H1 (cell line): ENCODE measurements around the gene RALGAPA1.
"Not testable (repeated sequence)": the region's sequence is repeated elsewhere in the genome, so short reads cannot be mapped to it uniquely, and the experiment has no call there.

Source experiments
- BRCA1 ChIP-seq: IDR thresholded peaks from 2 replicates; pipeline ENCODE4 v1.6.1; 2012; ENCODE audit warnings: low read depth, low read length, improper control_type of control experiment
- CBX5 ChIP-seq: fragments of 300-800, 300-1000 bp; sonication (generic); IDR thresholded peaks from 2 replicates; pipeline ENCODE4 v1.7.1; 2016; ENCODE audit warnings: antibody characterized with exemption, low read length, low read depth
- CTBP2 ChIP-seq: IDR thresholded peaks from 2 replicates; pipeline ENCODE4 v1.7.0; 2011; ENCODE audit warnings: borderline replicate concordance, mild to moderate bottlenecking, moderate library complexity, mixed read lengths, low read length; ENCODE audit not compliant: insufficient read depth, insufficient read length
- EP300 ChIP-seq, 2 experiments: IDR thresholded peaks; 1 replicate in 1 of 2; 2 replicates in 1 of 2; pipeline ENCODE4 v1.6.1; 2011 to 2012; ENCODE audit warnings: low read depth in 2 of 2, low read length in 2 of 2, mild to moderate bottlenecking in 2 of 2, borderline replicate concordance in 1 of 2, inconsistent platforms in 1 of 2, moderate library complexity in 1 of 2
- EZH2 ChIP-seq: fragments of 200-600 bp; sonication (generic); IDR thresholded peaks from 2 replicates; pipeline ENCODE4 v1.7.1; 2012; ENCODE audit warnings: low read depth, mild to moderate bottlenecking, moderate library complexity, low read length, inconsistent platforms; ENCODE audit not compliant: severe bottlenecking
- HDAC6 ChIP-seq: IDR thresholded peaks from one replicate; pipeline ENCODE4 v1.7.1; 2012; ENCODE audit warnings: low read depth, mild to moderate bottlenecking, inconsistent platforms, low read length, moderate library complexity
- KDM1A ChIP-seq: fragments of 200-600, 300-600 bp; sonication (generic); IDR thresholded peaks from 2 replicates; pipeline ENCODE4 v1.7.1; 2016; ENCODE audit warnings: mild to moderate bottlenecking, low read length, borderline replicate concordance
- POLR2A ChIP-seq, 2 experiments: IDR thresholded peaks; 1 replicate in 1 of 2; 2 replicates in 1 of 2; pipeline ENCODE4 v1.6.1; 2011; ENCODE audit warnings: low read depth in 2 of 2, low read length in 2 of 2, mild to moderate bottlenecking in 2 of 2; ENCODE audit errors: control extremely low read depth in 1 of 2
- POLR2AphosphoS5 ChIP-seq: IDR thresholded peaks from 2 replicates; pipeline ENCODE4 v1.6.1; 2011; ENCODE audit warnings: low read depth, low read length
- RFX5 ChIP-seq: IDR thresholded peaks from 2 replicates; pipeline ENCODE4 v1.6.1; 2011; ENCODE audit warnings: low read depth, low read length, improper control_type of control experiment, borderline replicate concordance
- TAF1 ChIP-seq: IDR thresholded peaks from 2 replicates; pipeline ENCODE4 v1.6.1; 2011; ENCODE audit warnings: mild to moderate bottlenecking, low read depth, low read length
- TF ChIP-seq, protein P1 (sequence below), 3 experiments: IDR thresholded peaks; 1 replicate in 2 of 3; 2 replicates in 1 of 3; pipeline versions ENCODE4 v1.5.1 to v1.6.1; 2011; ENCODE audit warnings: low read length in 3 of 3, mild to moderate bottlenecking in 3 of 3, inconsistent platforms in 2 of 3, low read depth in 1 of 3, moderate library complexity in 1 of 3; ENCODE audit not compliant: insufficient read depth in 1 of 3; ENCODE audit errors: control extremely low read depth in 1 of 3

DNA sequence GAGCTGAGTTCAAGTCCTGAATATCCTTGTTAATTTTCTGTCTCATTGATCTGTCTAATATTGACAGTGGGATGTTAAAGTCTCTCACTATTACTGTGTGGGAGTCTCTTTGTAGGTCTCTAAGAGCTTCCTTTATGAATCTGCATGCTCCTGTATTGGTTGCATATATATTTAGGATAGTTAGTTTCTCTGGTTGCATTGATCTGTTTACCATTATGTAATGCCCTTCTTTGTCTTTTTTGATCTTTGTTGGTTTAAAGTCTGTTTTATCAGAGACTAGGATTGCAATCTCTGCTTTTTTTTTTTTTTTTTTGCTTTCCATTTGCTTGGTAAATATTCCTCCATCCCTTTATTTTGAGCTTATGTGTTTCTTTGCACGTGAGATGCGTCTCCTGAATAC is 32.6 kb upstream of the RALGAPA1 start:
- TF ChIP-seq, protein P1, sequence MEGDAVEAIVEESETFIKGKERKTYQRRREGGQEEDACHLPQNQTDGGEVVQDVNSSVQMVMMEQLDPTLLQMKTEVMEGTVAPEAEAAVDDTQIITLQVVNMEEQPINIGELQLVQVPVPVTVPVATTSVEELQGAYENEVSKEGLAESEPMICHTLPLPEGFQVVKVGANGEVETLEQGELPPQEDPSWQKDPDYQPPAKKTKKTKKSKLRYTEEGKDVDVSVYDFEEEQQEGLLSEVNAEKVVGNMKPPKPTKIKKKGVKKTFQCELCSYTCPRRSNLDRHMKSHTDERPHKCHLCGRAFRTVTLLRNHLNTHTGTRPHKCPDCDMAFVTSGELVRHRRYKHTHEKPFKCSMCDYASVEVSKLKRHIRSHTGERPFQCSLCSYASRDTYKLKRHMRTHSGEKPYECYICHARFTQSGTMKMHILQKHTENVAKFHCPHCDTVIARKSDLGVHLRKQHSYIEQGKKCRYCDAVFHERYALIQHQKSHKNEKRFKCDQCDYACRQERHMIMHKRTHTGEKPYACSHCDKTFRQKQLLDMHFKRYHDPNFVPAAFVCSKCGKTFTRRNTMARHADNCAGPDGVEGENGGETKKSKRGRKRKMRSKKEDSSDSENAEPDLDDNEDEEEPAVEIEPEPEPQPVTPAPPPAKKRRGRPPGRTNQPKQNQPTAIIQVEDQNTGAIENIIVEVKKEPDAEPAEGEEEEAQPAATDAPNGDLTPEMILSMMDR (IDR thresholded peaks at IDR 0.05; ENCODE audit: control extremely low read depth in 1 of 3, insufficient read depth in 1 of 3, low read depth in 1 of 3, low read length in 3 of 3), result not testable (repeated sequence)
- not testable (repeated sequence) for TF ChIP-seq POLR2AphosphoS5; TAF1; EP300 (IDR thresholded peaks at IDR 0.05; ENCODE audit: borderline replicate concordance in 1 of 2, low read depth in 2 of 2, low read length in 2 of 2); CBX5; RFX5; KDM1A; CTBP2; BRCA1; POLR2A (IDR thresholded peaks at IDR 0.05; ENCODE audit: control extremely low read depth in 1 of 2, low read depth in 2 of 2, low read length in 2 of 2); HDAC6; EZH2
